Fibroblast of mammary gland (primary cell): ENCODE data around the gene DPEP2.
A peak's percentile ranks its signal among the peaks of the same experiment; 100 is the strongest.

Source experiments
- DNase-seq: peaks from one replicate; pipeline ENCODE4 v3.0.0-alpha.2; 2010; ENCODE audit warnings: low read depth
- H3K4me3 ChIP-seq: 2 replicates; pipeline ENCODE4 v1.5.1; 2011; ENCODE audit warnings: low read depth, mild to moderate bottlenecking, low read length, moderate library complexity; ENCODE audit not compliant: control insufficient read depth
- CTCF ChIP-seq: conservative IDR thresholded peaks from 2 replicates; pipeline ENCODE4 v1.5.1; 2011; ENCODE audit warnings: low read depth, low read length, inconsistent platforms; ENCODE audit not compliant: control insufficient read depth, insufficient read depth

DPEP2 gene

GRCh38 chr16:67986949-67987348, 12.3 kb downstream of the DPEP2 start:
- TF ChIP-seq CTCF = no peak
- no peak overlapping the region for H3K4me3 ChIP-seq
- DNase-seq = no peak

GRCh38 chr16:67982011-67982696, 17.1 kb downstream of the DPEP2 start:
- no peak for DNase-seq
- no peak for TF ChIP-seq CTCF
- H3K4me3 ChIP-seq = no peak overlapping the region

- peak; percentile 13 for TF ChIP-seq CTCF
- no peak within 1 kb of the TSS for H3K4me3 ChIP-seq
- no peak for DNase-seq
These were observed 19.2 kb downstream of the DPEP2 start, which contains the start of gene DPEP3 for GRCh38 chr16:67979955-67980678. TSS of gene DPEP3 (minus strand) at chr16:67980499. CDS start at chr16:67980380, 119 bp downstream.

GRCh38 chr16:67977469-67978227, 21.6 kb downstream of the DPEP2 start:
- DNase-seq = no peak
- TF ChIP-seq CTCF = no peak
- H3K4me3 ChIP-seq = no peak overlapping the region

GRCh38 chr16:67977005-67977404, 22.3 kb downstream of the DPEP2 start:
- TF ChIP-seq CTCF = no peak
- DNase-seq = no peak
- no peak overlapping the region for H3K4me3 ChIP-seq

GRCh38 chr16:67976205-67976604, 23.1 kb downstream of the DPEP2 start:
- H3K4me3 ChIP-seq = no peak overlapping the region
- TF ChIP-seq CTCF = no peak
- DNase-seq = no peak
